GM19455 (cell line): ENCODE data around the gene NHS.
"Not testable (repeated sequence)": the region's sequence is repeated elsewhere in the genome, so short reads cannot be mapped to it uniquely, and the experiment has no call there.

Experiments
- ATAC-seq: cut with Tn5 transposase; IDR thresholded peaks from one replicate; pipeline ENCODE4 v1.9.1; 2021; ENCODE audit not compliant: unreplicated experiment

NHS gene

DNA sequence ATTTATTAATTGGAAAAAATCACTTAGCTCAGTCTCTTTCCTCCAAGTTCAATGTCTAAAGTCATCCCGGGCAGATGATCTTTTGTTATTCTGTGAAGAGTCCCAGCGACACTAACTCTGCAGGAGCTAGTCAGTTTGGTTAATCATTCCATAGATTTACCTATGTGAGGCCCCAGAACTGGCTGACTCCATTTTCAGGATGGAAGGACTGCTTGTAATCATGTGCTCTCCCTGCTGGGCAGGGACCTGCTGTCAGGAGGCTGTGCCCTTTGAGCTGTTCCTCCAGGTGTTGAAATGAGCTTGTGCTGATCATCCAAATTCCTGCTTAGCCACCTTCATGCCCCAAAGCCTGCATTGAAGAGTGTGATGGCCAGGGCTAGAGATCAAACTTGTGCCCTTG lies 169.8 kb downstream of the NHS start:
- no peak for ATAC-seq

GRCh38 chrX:17546356-17546755 lies 171.4 kb downstream of the NHS start:
- ATAC-seq = no peak

DNA sequence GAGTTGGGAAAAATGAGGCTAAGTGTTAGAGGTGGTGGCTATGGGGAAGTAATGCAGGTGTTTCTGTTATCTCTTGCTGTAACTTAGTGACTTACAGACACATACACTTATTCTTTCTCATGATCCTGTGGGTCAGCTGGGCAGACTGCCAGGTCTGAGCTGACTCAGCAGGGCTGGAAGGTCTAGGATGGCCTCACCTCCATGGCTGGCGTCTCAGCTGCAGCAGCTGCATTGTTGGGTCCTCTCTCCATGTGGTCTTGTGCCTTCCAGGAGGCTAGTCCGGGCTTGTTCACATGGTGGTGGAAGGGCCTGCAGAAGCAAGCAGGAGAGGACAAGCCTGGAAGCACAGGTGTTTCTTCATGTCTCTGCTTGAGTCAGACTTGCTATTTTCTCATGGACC lies 172.7 kb downstream of the NHS start:
- ATAC-seq = peak; percentile 64

DNA sequence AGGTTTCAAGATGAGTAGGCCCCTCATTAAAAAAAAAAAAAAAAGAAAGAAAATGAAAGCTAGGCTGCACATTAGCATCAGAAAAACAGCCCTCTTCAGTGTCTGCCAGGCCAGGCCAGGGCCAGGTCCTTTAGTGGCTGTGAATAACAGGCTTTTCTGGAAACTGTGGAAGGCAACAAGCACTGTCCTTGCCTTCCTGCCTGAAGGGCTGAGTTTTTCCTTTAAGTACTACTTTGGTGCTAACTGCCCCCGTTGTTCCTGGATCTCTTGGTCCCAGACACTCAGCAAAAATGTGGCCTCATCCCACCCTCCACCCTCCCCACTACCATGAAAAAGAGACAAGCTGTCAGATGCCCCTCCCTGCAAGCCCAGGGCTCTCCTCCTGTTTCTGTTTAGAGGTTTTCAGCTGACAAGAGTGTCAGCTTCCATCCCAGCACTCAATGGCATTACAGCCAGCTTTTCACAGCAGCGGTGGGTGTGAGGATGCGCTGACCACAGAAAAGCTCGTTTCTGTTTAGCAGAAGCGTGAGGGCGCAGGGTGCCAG lies 174.2 kb downstream of the NHS start:
- no peak for ATAC-seq

DNA sequence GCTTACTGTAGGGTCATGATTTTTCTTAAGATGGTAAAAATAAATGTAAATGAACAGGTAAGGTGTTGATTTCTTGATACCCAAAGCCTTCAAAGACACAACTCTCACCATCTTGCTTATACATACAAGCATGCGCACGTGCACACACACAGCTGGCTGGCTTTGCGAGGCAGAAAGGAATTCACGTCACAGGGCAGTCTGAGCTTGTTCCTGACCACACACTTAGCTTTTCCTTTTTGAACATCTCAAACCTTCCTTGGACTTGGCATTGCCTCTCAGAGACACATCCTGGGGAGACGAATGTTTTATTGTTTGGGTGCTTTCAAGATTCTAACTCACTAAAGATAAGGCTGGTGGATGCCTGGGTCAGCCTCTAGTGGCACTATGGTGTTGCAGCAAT lies 175.0 kb downstream of the NHS start:
- no peak for ATAC-seq

GRCh38 chrX:17552044-17552650 lies 177.1 kb downstream of the NHS start:
- no peak for ATAC-seq

DNA sequence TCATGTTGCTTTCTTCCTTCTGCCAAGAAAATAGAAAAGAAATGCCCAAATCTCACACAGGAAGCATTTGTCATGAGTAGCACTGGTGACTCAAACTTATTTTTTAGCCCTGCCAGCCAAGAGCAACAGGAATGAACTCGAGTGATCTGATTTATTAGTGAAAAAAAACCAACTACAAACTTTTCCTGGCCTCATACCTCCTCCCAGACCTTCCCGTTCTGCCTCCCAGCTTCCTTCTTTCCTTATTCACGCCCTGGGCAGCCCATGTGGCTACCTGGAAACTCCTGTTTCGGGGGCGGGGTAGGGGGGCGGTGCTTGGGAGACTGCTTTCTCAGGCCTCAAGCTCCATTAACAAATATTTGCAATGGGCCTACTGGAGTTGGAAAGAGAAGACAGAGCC lies 178.5 kb downstream of the NHS start:
- ATAC-seq = no peak

- ATAC-seq = no peak
Measured at GRCh38 chrX:17553961-17554482, 179.0 kb downstream of the NHS start.

GRCh38 chrX:17554914-17555313 lies 179.9 kb downstream of the NHS start:
- no peak for ATAC-seq

- ATAC-seq = no peak
Measured at GRCh38 chrX:17555846-17556245, 180.8 kb downstream of the NHS start.

- no peak for ATAC-seq
Measured at GRCh38 chrX:17559728-17560379, 184.9 kb downstream of the NHS start.

- no peak for ATAC-seq
Measured at GRCh38 chrX:17560385-17560784, 185.4 kb downstream of the NHS start.

GRCh38 chrX:17563076-17563475 lies 188.1 kb downstream of the NHS start:
- ATAC-seq = no peak

GRCh38 chrX:17563515-17563914 lies 188.5 kb downstream of the NHS start:
- ATAC-seq = no peak

DNA sequence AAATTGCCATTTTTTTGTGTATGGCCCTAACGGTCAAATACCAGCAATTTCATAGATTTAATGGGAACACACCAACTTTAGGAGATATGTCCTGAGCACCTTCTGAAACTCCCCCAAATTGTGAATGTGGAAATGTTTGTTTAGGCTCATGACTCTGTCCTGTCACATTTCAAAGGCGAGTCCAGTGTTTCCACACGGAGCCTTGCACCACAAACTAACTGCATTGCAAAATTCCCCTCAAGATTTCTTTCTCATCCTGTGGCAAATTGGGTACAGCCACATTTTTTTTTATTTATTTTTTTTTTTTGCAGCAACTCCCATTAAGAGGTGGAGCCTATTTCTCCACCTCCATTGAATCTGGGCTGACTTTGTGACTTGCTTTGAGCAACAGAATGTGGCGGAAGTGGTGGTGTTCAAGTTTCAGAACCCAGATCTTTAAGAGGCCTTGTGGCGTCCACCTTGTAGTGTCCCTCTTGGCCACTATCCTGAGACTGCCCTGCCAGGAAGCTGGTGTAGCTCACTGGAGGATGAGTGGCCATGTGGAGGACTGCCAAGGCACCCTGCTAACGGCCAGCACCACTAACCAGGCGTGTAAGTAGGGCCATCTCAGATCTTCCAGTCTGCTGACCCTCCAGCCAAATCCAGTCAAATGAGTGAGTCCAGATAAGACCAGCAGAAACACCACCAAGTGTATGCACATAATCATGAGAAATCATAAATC lies 189.8 kb downstream of the NHS start:
- ATAC-seq = no peak

GRCh38 chrX:17566740-17567139 lies 191.7 kb downstream of the NHS start:
- no peak for ATAC-seq

DNA sequence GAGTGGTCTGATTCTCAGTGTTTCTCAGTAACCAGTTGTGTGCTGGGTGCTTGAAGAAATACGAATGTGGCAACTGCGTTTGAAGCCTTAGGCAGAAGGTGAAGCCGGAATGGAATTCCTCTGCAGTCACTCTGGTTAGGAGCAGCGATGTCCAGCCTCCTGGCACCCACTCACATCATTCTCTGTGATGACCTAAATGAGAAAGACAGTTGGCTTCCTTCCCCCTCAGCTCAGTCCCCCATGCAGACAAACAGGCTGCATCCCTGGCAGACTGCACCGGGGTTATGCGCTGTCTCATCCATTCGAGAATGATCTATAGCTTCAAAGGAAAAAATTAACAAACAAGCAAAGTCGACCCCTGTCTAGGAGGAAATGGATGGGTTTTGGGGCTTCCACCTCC lies 192.2 kb downstream of the NHS start:
- ATAC-seq = no peak

- no peak for ATAC-seq
Measured at GRCh38 chrX:17567821-17568220, 192.8 kb downstream of the NHS start.

- not testable (repeated sequence) for ATAC-seq
Measured at GRCh38 chrX:17568804-17569203, 193.8 kb downstream of the NHS start.

DNA sequence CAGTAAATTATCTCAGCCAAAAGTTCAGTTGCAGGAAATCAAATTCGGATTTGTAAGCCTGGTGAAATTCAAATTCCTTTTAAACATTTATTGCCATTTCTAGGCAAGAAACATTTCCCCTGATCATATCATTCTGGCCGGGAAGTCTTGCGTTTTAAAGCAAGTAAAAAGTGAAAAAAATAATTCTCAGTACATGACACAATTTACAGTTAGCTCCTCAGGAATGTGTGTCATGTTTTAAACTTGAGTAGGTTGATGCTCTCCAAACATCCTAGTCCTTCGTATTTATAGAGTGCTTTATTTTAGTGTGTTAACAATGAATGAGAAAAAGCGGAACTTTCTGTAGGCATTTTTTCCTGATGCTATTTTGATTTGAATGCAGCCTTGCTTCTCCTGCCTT lies 204.0 kb downstream of the NHS start:
- ATAC-seq = no peak

- ATAC-seq = no peak
Measured at GRCh38 chrX:17580539-17581152, 205.6 kb downstream of the NHS start.
